Hematopoietic multipotent progenitor cell (in vitro differentiated cells): Measurements from ENCODE around the gene OR52E1. TPM values are rescaled to one million over a fixed set of nuclear protein-coding genes. Genes with fewer than 3 reads are reported as not detected.
"Not testable (repeated sequence)": the region's sequence is repeated elsewhere in the genome, so short reads cannot be mapped to it uniquely, and the experiment has no call there.

Experiments used
- DNase-seq, 3 donors: peaks; one replicate each; pipeline ENCODE4 v3.0.0-alpha.2; 2011 to 2015; ENCODE audit warnings: low read depth in 2 of 3, low spot score in 2 of 3
- total RNA-seq: library from RNA; depleted of rRNA; stranded (reverse); fragments of >200 nt; gene quantifications from one replicate; pipeline ENCODE4 v1.2.3, GENCODE V29; 2012

OR52E1 gene
- total RNA-seq: under 0.01 TPM

- no peak for DNase-seq
These were observed at the start of gene OR52E1 for GRCh38 chr11:5069272-5069671. TSS of gene OR52E1 (plus strand) at chr11:5069572.

GRCh38 chr11:5021996-5022395 lies 47.4 kb upstream of the OR52E1 start:
- no peak for DNase-seq

GRCh38 chr11:5036669-5037068 lies 32.7 kb upstream of the OR52E1 start:
- no peak for DNase-seq

GRCh38 chr11:5037926-5038325 lies 31.4 kb upstream of the OR52E1 start:
- DNase-seq: no peak

- DNase-seq: no peak
These were observed 31.0 kb upstream of the OR52E1 start for GRCh38 chr11:5038341-5038740.

GRCh38 chr11:5040876-5041275 lies 28.5 kb upstream of the OR52E1 start:
- DNase-seq: no peak

GRCh38 chr11:5042091-5042490 lies 27.3 kb upstream of the OR52E1 start:
- no peak for DNase-seq

GRCh38 chr11:5043380-5043779 lies 26.0 kb upstream of the OR52E1 start:
- DNase-seq: no peak

- DNase-seq: no peak
These were observed 23.1 kb upstream of the OR52E1 start, which contains the start of gene OR52J3 for GRCh38 chr11:5046226-5046625. TSS of gene OR52J3 (plus strand) at chr11:5046526. CDS start at chr11:5046526, 0 bp downstream.

- DNase-seq: no peak
These were observed 22.5 kb upstream of the OR52E1 start for GRCh38 chr11:5046754-5047330.

- DNase-seq: not testable (repeated sequence)
These were observed 10.7 kb upstream of the OR52E1 start for GRCh38 chr11:5058679-5059078.

GRCh38 chr11:5059391-5059790 lies 10.0 kb upstream of the OR52E1 start, which contains the start of gene OR52E2:
TSS of gene OR52E2 (minus strand) at chr11:5059627. CDS start at chr11:5059627, 0 bp downstream.
- DNase-seq: no peak

- no peak for DNase-seq
These were observed 4.3 kb upstream of the OR52E1 start for GRCh38 chr11:5065027-5065426.

- no peak for DNase-seq
These were observed 2.4 kb downstream of the OR52E1 start for GRCh38 chr11:5071799-5072198.

GRCh38 chr11:5081405-5081804 lies 12.0 kb downstream of the OR52E1 start:
- no peak for DNase-seq

GRCh38 chr11:5083602-5084001 lies 14.2 kb downstream of the OR52E1 start:
- no peak for DNase-seq

GRCh38 chr11:5088556-5088955 lies 19.2 kb downstream of the OR52E1 start:
- DNase-seq: no peak

- DNase-seq: no peak
These were observed 21.3 kb downstream of the OR52E1 start for GRCh38 chr11:5090668-5091067.

GRCh38 chr11:5092821-5093585 lies 23.6 kb downstream of the OR52E1 start:
- no peak for DNase-seq

- no peak for DNase-seq
These were observed 26.6 kb downstream of the OR52E1 start for GRCh38 chr11:5096011-5096410.

GRCh38 chr11:5102246-5102645 lies 32.9 kb downstream of the OR52E1 start:
- no peak for DNase-seq

- no peak for DNase-seq
These were observed 33.7 kb downstream of the OR52E1 start for GRCh38 chr11:5103066-5103465.
